Measurements from ENCODE around the gene SPATA12. TPM values are rescaled to one million over a fixed set of nuclear protein-coding genes. Genes with fewer than 3 reads are reported as not detected.

The SPATA12 gene
- total RNA-seq, 1 donor from 2014 or later = not detected

DNA sequence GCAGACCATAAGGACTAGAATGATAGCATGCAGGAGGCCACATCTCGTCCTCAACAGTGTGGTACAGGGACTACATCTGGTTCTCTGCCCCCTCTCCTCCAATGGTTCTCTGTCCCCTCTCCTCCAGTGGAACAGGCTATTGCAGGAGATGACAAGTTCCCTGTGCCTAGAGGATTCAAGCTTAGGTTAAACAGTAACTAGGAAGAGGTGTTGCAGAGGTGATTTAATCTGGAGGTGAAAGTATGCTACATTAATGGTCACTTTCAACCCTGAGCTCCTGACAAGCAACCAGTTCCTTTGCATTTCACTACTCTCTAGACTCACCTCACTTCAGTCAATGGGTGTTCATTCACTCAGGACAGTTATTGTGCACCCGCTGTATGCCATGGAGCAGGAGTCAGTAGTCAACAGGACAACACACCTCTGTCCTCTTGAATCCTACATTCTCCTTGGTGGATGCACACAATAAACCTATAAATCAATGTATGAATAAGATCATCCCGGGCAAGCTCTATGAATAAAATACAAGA, 16.0 kb downstream of the SPATA12 start:
- Histone ChIP-seq H3K36me3 (no peaks in the 10 kb centered on the region), H3K9me3 (replicated peaks) (no peaks in the 10 kb centered on the region), H3K4me3 (no peak overlapping the region), H3K27me3 (ENCODE audit: low read depth) (peaks cover 15% of the 10 kb centered on the region), H3K27ac (replicated peaks) (no peak overlapping the region), H3K4me1 (peaks cover 19% of the 10 kb centered on the region)
- intact Hi-C loops (cut with micrococcal nuclease) = no loop called here
- TF ChIP-seq, protein P1, sequence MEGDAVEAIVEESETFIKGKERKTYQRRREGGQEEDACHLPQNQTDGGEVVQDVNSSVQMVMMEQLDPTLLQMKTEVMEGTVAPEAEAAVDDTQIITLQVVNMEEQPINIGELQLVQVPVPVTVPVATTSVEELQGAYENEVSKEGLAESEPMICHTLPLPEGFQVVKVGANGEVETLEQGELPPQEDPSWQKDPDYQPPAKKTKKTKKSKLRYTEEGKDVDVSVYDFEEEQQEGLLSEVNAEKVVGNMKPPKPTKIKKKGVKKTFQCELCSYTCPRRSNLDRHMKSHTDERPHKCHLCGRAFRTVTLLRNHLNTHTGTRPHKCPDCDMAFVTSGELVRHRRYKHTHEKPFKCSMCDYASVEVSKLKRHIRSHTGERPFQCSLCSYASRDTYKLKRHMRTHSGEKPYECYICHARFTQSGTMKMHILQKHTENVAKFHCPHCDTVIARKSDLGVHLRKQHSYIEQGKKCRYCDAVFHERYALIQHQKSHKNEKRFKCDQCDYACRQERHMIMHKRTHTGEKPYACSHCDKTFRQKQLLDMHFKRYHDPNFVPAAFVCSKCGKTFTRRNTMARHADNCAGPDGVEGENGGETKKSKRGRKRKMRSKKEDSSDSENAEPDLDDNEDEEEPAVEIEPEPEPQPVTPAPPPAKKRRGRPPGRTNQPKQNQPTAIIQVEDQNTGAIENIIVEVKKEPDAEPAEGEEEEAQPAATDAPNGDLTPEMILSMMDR (IDR thresholded peaks at IDR 0.05; ENCODE audit: borderline replicate concordance) = no peak
- no peak for DNase-seq

DNA sequence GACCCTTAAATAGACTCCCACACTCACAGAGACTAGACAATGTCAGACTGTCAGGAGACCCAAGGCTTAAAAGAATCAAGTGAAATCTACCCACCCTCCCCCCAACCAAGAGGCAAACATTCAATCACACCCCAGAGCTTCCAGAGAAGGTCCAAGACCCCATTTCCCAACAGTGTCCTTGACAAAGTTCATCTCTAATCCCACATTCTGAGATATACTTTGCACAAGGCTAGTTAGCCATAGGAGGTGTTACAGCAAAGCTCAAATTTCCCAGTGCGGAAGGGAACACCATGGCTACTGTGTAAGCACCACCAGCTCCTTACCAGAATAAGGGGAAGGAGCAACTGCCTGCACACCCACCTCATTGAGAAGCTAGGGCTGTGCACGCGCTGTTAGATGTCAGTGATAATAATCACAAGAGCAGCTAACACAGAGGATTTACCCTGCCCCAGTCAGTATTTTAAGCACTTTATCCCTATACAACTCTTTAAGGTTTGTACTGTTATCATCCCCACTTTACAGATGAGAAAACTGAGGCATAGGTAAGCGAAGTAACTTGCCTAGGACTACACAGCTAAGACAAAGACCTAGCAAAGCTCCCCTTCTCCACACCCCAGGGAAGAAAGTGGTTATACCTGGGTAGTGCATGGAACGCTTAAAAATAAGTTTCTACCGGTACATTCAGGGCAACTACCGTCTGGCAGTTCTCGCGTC, 17.3 kb downstream of the SPATA12 start:
- DNase-seq = no peak
- H3K27me3 ChIP-seq (ENCODE audit: low read depth) = peaks cover 15% of the 10 kb centered on the region
- TF ChIP-seq, protein P1 (IDR thresholded peaks at IDR 0.05; ENCODE audit: borderline replicate concordance) = no peak
- H3K36me3 ChIP-seq = no peaks in the 10 kb centered on the region
- peak overlapping the region; percentile 78 for H3K4me3 ChIP-seq
- no peak overlapping the region for H3K27ac ChIP-seq (replicated peaks)
- H3K4me1 ChIP-seq = peaks cover 19% of the 10 kb centered on the region
- no peaks in the 10 kb centered on the region for H3K9me3 ChIP-seq (replicated peaks)
- intact Hi-C loops (cut with micrococcal nuclease) = no loop called here

GRCh38 chr3:57078344-57078634, 17.8 kb downstream of the SPATA12 start:
- intact Hi-C loops (cut with micrococcal nuclease) = no loop called here

GRCh38 chr3:57078635-57079473, 18.4 kb downstream of the SPATA12 start:
- TF ChIP-seq, protein P1 (IDR thresholded peaks at IDR 0.05; ENCODE audit: borderline replicate concordance) = peak; percentile 20
- Histone ChIP-seq H3K36me3 (no peaks in the 10 kb centered on the region), H3K9me3 (replicated peaks) (no peaks in the 10 kb centered on the region), H3K4me3 (peak overlapping the region; percentile 78), H3K27ac (replicated peaks) (no peak overlapping the region), H3K27me3 (ENCODE audit: low read depth) (peaks cover 15% of the 10 kb centered on the region), H3K4me1 (peaks cover 19% of the 10 kb centered on the region)
- peak; percentile 36 for DNase-seq
- intact Hi-C loops (cut with micrococcal nuclease) = no loop called here

More at GRCh38 chr3:57078344-57078634, 17.8 kb downstream of the SPATA12 start:
- Histone ChIP-seq H3K9me3 (replicated peaks) (no peaks in the 10 kb centered on the region), H3K4me3 (peak overlapping the region; percentile 78), H3K4me1 (peaks cover 19% of the 10 kb centered on the region), H3K27ac (replicated peaks) (no peak overlapping the region), H3K36me3 (no peaks in the 10 kb centered on the region), H3K27me3 (ENCODE audit: low read depth) (peaks cover 15% of the 10 kb centered on the region)
- TF ChIP-seq, protein P1 (IDR thresholded peaks at IDR 0.05; ENCODE audit: borderline replicate concordance) = no peak
- peak; percentile 36 for DNase-seq

DNA sequence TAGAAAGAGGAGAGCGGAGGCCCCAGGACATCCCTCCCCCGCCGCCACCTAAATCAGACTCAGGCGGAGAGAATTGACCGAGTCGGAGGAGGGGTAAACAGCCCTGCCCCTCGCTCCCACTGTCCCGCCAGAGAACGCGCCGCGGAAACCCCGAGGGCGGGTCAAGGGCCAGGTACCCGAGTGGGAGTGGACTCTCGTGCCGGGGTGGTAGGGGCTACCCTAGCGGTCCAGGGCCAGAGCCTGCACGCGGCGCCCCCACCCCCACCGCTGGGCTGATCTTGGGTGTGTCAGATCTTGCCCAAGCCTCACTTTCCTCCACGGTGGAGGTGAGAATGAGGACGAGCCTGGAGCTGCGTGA, 19.0 kb downstream of the SPATA12 start:
- Histone ChIP-seq H3K27me3 (ENCODE audit: low read depth) (peaks cover 15% of the 10 kb centered on the region), H3K9me3 (replicated peaks) (no peaks in the 10 kb centered on the region), H3K27ac (replicated peaks) (no peak overlapping the region), H3K36me3 (no peaks in the 10 kb centered on the region), H3K4me3 (peak overlapping the region; percentile 78), H3K4me1 (peaks cover 19% of the 10 kb centered on the region)
- intact Hi-C loops (cut with micrococcal nuclease) = no loop called here
- TF ChIP-seq, protein P1 (IDR thresholded peaks at IDR 0.05; ENCODE audit: borderline replicate concordance) = no peak
- DNase-seq = no peak

Data from left ventricle myocardium inferior (tissue), 1 donor.